HCT116 (cell line): ENCODE results near the gene SSH2. TPM values are rescaled to one million over a fixed set of nuclear protein-coding genes. Genes with fewer than 3 reads are reported as not detected.

ENCODE experiments used
- ATAC-seq: fragments of 200-7000 bp; cut with Tn5 transposase; 2 replicates; pipeline ENCODE4 v1.9.1; 2020; ENCODE audit warnings: mild to moderate bottlenecking, moderate library complexity
- BruUV-seq: library from RNA; stranded (reverse); fragments of 400-500 nt; replicated peaks from 2 replicates; lab custom pipeline; 2021; lab: Mats Ljungman, UMichigan
- CTCF ChIA-PET: fragments of 300-600 bp; sonication (Branson Sonifier 250); formaldehyde crosslinking; loops from one replicate; lab custom pipeline; 2021; ENCODE audit warnings: antibody characterized with exemption; lab: Charles Lee
- POLR2A ChIA-PET: fragments of 300-600, 350-600 bp; sonication (Branson Sonifier 250); formaldehyde crosslinking; loops from one replicate; lab custom pipeline; 2021; ENCODE audit warnings: antibody characterized with exemption; lab: Charles Lee
- RAD21 ChIA-PET, 2 experiments: fragments of 300-600 bp; sonication (Branson Sonifier 250); formaldehyde crosslinking; loops; one replicate each; lab custom pipeline; 2023; ENCODE audit warnings: low total read pairs in 2 of 2; ENCODE audit not compliant: uncharacterized antibody in 2 of 2, unreplicated experiment in 2 of 2, low non-redundant PET in 1 of 2; lab: Charles Lee
- DNase-seq: peaks from one replicate; pipeline ENCODE4 v3.0.0-alpha.2; 2010; ENCODE audit warnings: low read depth, low spot score
- H2AFZ ChIP-seq: fragments of 200-600 bp; shearing (Covaris generic), sonication (generic); 2 replicates; pipeline ENCODE4 v1.6.1; 2017; ENCODE audit warnings: low read depth, mixed run types, mixed read lengths, antibody characterized with exemption, low read length; ENCODE audit not compliant: poor library complexity, severe bottlenecking
- H3K27ac ChIP-seq: 2 replicates; pipeline ENCODE4 v1.5.1; 2012; ENCODE audit warnings: low read depth, low read length
- H3K27me3 ChIP-seq: fragments of 200-600 bp; sonication (generic); 2 replicates; pipeline ENCODE4 v1.6.1; 2016; ENCODE audit warnings: mixed run types, low read length, mixed read lengths; ENCODE audit not compliant: insufficient read depth
- H3K36me3 ChIP-seq, 2 experiments: fragments of 200-500 bp in 1 of 2; fragments of 200-600 bp in 1 of 2; sonication (Bioruptor generic) in 1 of 2; sonication (generic) in 1 of 2; 2 replicates each; pipeline versions ENCODE4 v1.5.1 to v1.6.1; 2014 to 2016; ENCODE audit warnings: low read length in 2 of 2, inconsistent platforms in 1 of 2, mixed read lengths in 1 of 2, mixed run types in 1 of 2; ENCODE audit not compliant: insufficient read depth in 2 of 2, control insufficient read depth in 1 of 2
- H3K4me1 ChIP-seq, 2 experiments: fragments of 200-600 bp in 1 of 2; sonication (generic) in 1 of 2; 2 replicates each; pipeline versions ENCODE4 v1.5.1 to v1.6.1; 2012 to 2017; ENCODE audit warnings: low read length in 2 of 2, inconsistent platforms in 1 of 2, mild to moderate bottlenecking in 1 of 2, mixed read lengths in 1 of 2, mixed run types in 1 of 2, moderate library complexity in 1 of 2; ENCODE audit not compliant: insufficient read depth in 2 of 2, control insufficient read depth in 1 of 2
- H3K4me2 ChIP-seq: fragments of 200-600 bp; sonication (generic); 2 replicates; pipeline ENCODE4 v1.6.1; 2017; ENCODE audit warnings: mixed run types, low read length, mixed read lengths
- H3K4me3 ChIP-seq, 2 experiments: fragments of 200-600 bp in 1 of 2; sonication (generic) in 1 of 2; replicated peaks in 1 of 2; 2 replicates each; pipeline ENCODE4 v1.5.1; 2011 to 2016; ENCODE audit warnings: low read length in 2 of 2, control low read depth in 1 of 2, low read depth in 1 of 2, mild to moderate bottlenecking in 1 of 2, mixed read lengths in 1 of 2, mixed run types in 1 of 2
- H3K79me2 ChIP-seq: fragments of 200-600 bp; sonication (generic); 2 replicates; pipeline ENCODE4 v1.6.1; 2017; ENCODE audit warnings: mild to moderate bottlenecking, mixed run types, low read length, moderate library complexity, mixed read lengths; ENCODE audit not compliant: insufficient read depth
- H3K9ac ChIP-seq: fragments of 200-600 bp; sonication (generic); 2 replicates; pipeline ENCODE4 v1.6.1; 2016; ENCODE audit warnings: low read length, mixed read lengths
- H3K9me2 ChIP-seq: fragments of 200-600 bp; sonication (generic), shearing (Covaris generic); 2 replicates; pipeline ENCODE4 v1.6.1; 2017; ENCODE audit warnings: mixed run types, mild to moderate bottlenecking, moderate library complexity; ENCODE audit not compliant: insufficient read depth
- H3K9me3 ChIP-seq, 2 experiments: fragments of 200-500 bp in 1 of 2; fragments of 200-600 bp in 1 of 2; sonication (Bioruptor generic) in 1 of 2; sonication (generic) in 1 of 2; 2 replicates each; pipeline ENCODE4 v1.6.1; 2014 to 2017; ENCODE audit warnings: low read length in 2 of 2, mixed read lengths in 2 of 2, inconsistent platforms in 1 of 2, low read depth in 1 of 2, mild to moderate bottlenecking in 1 of 2, mixed run types in 1 of 2, moderate library complexity in 1 of 2; ENCODE audit not compliant: control insufficient read depth in 1 of 2, insufficient read depth in 1 of 2
- H4K20me1 ChIP-seq: fragments of 200-600 bp; sonication (generic), shearing (Covaris generic); 2 replicates; pipeline ENCODE4 v1.6.1; 2017; ENCODE audit warnings: mixed run types, mild to moderate bottlenecking, moderate library complexity; ENCODE audit not compliant: insufficient read depth
- ELF1 ChIP-seq: IDR thresholded peaks from 2 replicates; pipeline ENCODE4 v1.6.1; 2012; ENCODE audit warnings: low read depth, borderline replicate concordance
- EZH2 ChIP-seq: fragments of 200-600 bp; sonication (generic); IDR thresholded peaks from 2 replicates; pipeline ENCODE4 v1.6.1; 2017; ENCODE audit warnings: antibody characterized with exemption, mixed run types
- EZH2phosphoT487 ChIP-seq: fragments of 200-600 bp; IDR thresholded peaks from 2 replicates; pipeline ENCODE4 v1.6.1; 2018; ENCODE audit warnings: antibody characterized with exemption, borderline replicate concordance
- JUND ChIP-seq: IDR thresholded peaks from 2 replicates; pipeline ENCODE4 v1.6.1; 2012
- MAX ChIP-seq: IDR thresholded peaks from 2 replicates; pipeline ENCODE4 v1.6.1; 2012
- POLR2A ChIP-seq: IDR thresholded peaks from 2 replicates; pipeline ENCODE4 v1.7.0; 2011; ENCODE audit warnings: borderline replicate concordance; ENCODE audit not compliant: insufficient read depth, insufficient read length; ENCODE audit errors: extremely low read depth
- POLR2AphosphoS5 ChIP-seq: IDR thresholded peaks from 2 replicates; pipeline ENCODE4 v1.6.1; 2011; ENCODE audit warnings: mild to moderate bottlenecking, low read depth, low read length, moderate library complexity
- SRF ChIP-seq: IDR thresholded peaks from 2 replicates; pipeline ENCODE4 v1.6.1; 2012; ENCODE audit warnings: low read depth
- YY1 ChIP-seq: IDR thresholded peaks from 2 replicates; pipeline ENCODE4 v1.6.1; 2011; ENCODE audit warnings: low read length, low read depth, moderate library complexity, mild to moderate bottlenecking; ENCODE audit not compliant: insufficient replicate concordance; ENCODE audit errors: extremely low read depth
- ZBTB33 ChIP-seq: IDR thresholded peaks from 2 replicates; pipeline ENCODE4 v1.6.1; 2011; ENCODE audit warnings: mild to moderate bottlenecking, low read length, moderate library complexity; ENCODE audit not compliant: insufficient replicate concordance; ENCODE audit errors: extremely low read depth
- intact Hi-C: fragments of 100-400 bp; cut with micrococcal nuclease; formaldehyde crosslinking; loops from 2 replicates; pipeline ENCODE4 v1.10.0; 2022
- total RNA-seq: library from RNA; stranded (reverse); gene quantifications from one replicate; pipeline ENCODE4 v1.2.1, GENCODE V29; 2021; ENCODE audit not compliant: unreplicated experiment
- TF ChIP-seq, protein P1 (sequence below), 3 experiments: fragments of 200-600 bp in 1 of 3; sonication (generic) in 1 of 3; IDR thresholded peaks in 2 of 3; conservative IDR thresholded peaks in 1 of 3; 2 replicates each; pipeline ENCODE4 v1.5.1; 2012 to 2017; ENCODE audit warnings: low read depth in 2 of 3, low read length in 2 of 3, antibody characterized with exemption in 1 of 3, borderline replicate concordance in 1 of 3, control low read depth in 1 of 3, mild to moderate bottlenecking in 1 of 3, mixed read lengths in 1 of 3, mixed run types in 1 of 3, moderate library complexity in 1 of 3; ENCODE audit not compliant: insufficient read depth in 1 of 3
- TF ChIP-seq, protein P2 (sequence below): IDR thresholded peaks from 2 replicates; pipeline ENCODE4 v1.6.1; 2012

The SSH2 gene
- total RNA-seq, 1 experiment from 2014 or later = 17.0 TPM

GRCh38 chr17:29918922-29919856 lies 10.8 kb downstream of the SSH2 start:
- Histone ChIP-seq H3K27me3 (no peaks in the 10 kb centered on the region), H3K9ac (no peak overlapping the region), H2AFZ (no peak overlapping the region), H4K20me1 (no peaks in the 10 kb centered on the region), H3K79me2 (peaks cover 22% of the 10 kb centered on the region), H3K4me2 (peak overlapping the region; percentile 14), H3K4me3 (no peak overlapping the region), H3K4me1 (peaks cover 7 to 15% of the 10 kb centered on the region in 2 experiments; a peak in 3 of 4 replicates), H3K36me3 (no peaks in the 10 kb centered on the region), H3K9me2 (no peaks in the 10 kb centered on the region), H3K27ac (no peak overlapping the region; the same call in 1 of the 2 replicates), H3K9me3 (no peaks in the 10 kb centered on the region)
- intact Hi-C loops = no loop called here
- POLR2A ChIA-PET = interaction anchor here (1.6 kb wide), 1 partner anchor 10 kb away, joined by 3 read pairs; no protein-coding TSS in a partner anchor
- ATAC-seq (no peak), DNase-seq (no peak)
- CTCF ChIA-PET = interaction anchor here (1.4 to 2.5 kb wide), 2 partner anchors 11 to 12 kb away, joined by 3 to 12 read pairs; partner anchors contain the start of gene SSH2
- BruUV-seq = no TSS peak
- RAD21 ChIA-PET = no interaction called here
- TF ChIP-seq, protein P1, sequence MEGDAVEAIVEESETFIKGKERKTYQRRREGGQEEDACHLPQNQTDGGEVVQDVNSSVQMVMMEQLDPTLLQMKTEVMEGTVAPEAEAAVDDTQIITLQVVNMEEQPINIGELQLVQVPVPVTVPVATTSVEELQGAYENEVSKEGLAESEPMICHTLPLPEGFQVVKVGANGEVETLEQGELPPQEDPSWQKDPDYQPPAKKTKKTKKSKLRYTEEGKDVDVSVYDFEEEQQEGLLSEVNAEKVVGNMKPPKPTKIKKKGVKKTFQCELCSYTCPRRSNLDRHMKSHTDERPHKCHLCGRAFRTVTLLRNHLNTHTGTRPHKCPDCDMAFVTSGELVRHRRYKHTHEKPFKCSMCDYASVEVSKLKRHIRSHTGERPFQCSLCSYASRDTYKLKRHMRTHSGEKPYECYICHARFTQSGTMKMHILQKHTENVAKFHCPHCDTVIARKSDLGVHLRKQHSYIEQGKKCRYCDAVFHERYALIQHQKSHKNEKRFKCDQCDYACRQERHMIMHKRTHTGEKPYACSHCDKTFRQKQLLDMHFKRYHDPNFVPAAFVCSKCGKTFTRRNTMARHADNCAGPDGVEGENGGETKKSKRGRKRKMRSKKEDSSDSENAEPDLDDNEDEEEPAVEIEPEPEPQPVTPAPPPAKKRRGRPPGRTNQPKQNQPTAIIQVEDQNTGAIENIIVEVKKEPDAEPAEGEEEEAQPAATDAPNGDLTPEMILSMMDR (IDR thresholded peaks at IDR 0.05 in 2 of 3, conservative IDR thresholded peaks at IDR 0.05 in 1 of 3; ENCODE audit: borderline replicate concordance in 1 of 3, insufficient read depth in 1 of 3, low read depth in 2 of 3, low read length in 2 of 3) = no peak
- TF ChIP-seq, protein P2, sequence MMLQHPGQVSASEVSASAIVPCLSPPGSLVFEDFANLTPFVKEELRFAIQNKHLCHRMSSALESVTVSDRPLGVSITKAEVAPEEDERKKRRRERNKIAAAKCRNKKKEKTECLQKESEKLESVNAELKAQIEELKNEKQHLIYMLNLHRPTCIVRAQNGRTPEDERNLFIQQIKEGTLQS = no peak
- no peak for TF ChIP-seq EZH2
- no peak for TF ChIP-seq SRF
- no peak for TF ChIP-seq POLR2A
- no peak for TF ChIP-seq MAX
- TF ChIP-seq JUND = no peak
- TF ChIP-seq POLR2AphosphoS5 = no peak
- no peak for TF ChIP-seq YY1
- TF ChIP-seq ELF1 = no peak
- TF ChIP-seq EZH2phosphoT487 = no peak
- TF ChIP-seq ZBTB33 = no peak
